ENCODE data around the gene ABRACL. TPM values are rescaled to one million over a fixed set of nuclear protein-coding genes. Genes with fewer than 3 reads are reported as not detected.

The ABRACL gene
- total RNA-seq, 4 donors from 2014 or later = 33.3 to 75.1 (median 42.5) TPM

DNA sequence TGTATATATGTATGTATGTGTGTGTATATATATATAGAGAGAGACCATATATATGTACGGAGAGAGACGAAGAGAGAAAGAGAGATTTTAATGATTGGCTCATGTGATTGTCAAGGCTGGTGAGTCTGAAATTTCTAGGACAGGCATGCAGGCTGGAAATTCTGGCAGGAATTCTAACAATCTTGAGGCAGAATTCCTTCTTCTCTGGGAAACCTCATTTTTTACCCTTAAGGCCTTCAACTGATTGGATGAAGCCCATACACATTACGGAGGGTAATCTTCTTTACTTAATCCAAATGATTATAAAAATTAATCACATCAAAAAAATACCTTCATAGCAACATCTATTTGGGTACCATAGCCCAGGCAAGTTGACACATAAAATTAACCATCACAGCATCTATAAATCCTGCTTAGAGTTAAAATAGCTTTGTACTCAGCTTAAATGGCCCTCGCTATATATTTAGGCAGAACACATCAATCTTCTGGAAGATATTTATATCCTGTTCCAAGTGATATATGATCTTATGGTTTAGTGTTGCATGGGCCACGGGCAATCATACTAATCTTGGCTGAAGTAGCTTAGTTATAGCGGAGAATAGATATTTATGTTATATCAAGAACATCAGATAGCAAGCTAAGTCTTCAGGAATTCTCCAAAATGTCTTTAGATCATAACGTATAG, 36.6 kb downstream of the ABRACL start:
- Histone ChIP-seq H3K4me1 (no peaks in the 10 kb centered on the region), H3K9me3 (no peaks in the 10 kb centered on the region), H3K27ac (no peak overlapping the region), H3K27me3 (no peaks in the 10 kb centered on the region), H3K4me3 (no peak overlapping the region), H3K36me3 (no peaks in the 10 kb centered on the region)
- TF ChIP-seq POLR2A (IDR thresholded peaks at IDR 0.05) = no peak
- TF ChIP-seq, protein P1, sequence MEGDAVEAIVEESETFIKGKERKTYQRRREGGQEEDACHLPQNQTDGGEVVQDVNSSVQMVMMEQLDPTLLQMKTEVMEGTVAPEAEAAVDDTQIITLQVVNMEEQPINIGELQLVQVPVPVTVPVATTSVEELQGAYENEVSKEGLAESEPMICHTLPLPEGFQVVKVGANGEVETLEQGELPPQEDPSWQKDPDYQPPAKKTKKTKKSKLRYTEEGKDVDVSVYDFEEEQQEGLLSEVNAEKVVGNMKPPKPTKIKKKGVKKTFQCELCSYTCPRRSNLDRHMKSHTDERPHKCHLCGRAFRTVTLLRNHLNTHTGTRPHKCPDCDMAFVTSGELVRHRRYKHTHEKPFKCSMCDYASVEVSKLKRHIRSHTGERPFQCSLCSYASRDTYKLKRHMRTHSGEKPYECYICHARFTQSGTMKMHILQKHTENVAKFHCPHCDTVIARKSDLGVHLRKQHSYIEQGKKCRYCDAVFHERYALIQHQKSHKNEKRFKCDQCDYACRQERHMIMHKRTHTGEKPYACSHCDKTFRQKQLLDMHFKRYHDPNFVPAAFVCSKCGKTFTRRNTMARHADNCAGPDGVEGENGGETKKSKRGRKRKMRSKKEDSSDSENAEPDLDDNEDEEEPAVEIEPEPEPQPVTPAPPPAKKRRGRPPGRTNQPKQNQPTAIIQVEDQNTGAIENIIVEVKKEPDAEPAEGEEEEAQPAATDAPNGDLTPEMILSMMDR (IDR thresholded peaks at IDR 0.05) = no peak
- no peak for DNase-seq

DNA sequence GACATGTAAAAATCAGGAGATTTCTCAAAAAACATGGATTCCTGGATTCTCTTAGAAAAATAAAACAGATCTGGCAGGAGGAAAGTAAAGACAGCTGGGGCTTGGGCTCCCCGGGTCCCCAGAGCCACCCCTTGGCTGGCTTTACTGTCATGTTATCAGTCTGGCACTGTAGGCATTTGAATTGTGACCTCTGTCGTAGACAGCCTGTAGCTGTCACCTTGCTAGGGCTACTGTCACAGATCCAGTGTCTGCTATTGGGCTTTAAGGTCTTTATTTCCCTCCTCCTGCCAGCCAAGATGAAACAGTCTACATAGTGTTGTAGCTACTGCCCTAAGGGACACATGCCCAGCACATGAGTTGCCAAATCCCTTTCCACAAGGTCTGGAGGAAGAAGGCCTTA, 37.5 kb downstream of the ABRACL start:
- H3K27me3 ChIP-seq = no peaks in the 10 kb centered on the region
- no peaks in the 10 kb centered on the region for H3K4me1 ChIP-seq
- no peaks in the 10 kb centered on the region for H3K9me3 ChIP-seq
- DNase-seq = no peak
- TF ChIP-seq, protein P1 (IDR thresholded peaks at IDR 0.05) = no peak
- TF ChIP-seq POLR2A (IDR thresholded peaks at IDR 0.05) = no peak
- H3K4me3 ChIP-seq = no peak overlapping the region
- H3K27ac ChIP-seq = no peak overlapping the region
- H3K36me3 ChIP-seq = no peaks in the 10 kb centered on the region

DNA sequence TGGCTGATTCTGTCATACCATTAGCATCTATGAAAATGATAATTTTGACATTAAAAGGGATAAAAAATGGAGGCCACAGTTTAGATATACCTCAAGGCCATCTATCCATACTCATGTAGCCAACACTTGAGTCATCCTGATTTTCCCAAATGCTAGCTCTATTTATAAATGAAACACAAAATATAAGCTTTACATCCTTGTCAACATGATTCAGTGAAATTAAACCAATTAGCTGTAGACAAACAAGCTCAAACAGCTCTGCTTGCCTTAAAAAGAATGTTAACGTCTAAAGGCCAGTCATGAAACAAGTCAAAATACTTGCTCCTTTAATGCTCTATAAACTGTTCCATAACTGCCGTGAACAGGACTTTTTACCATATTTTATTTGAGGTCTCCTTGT, 40.3 kb downstream of the ABRACL start:
- H3K27me3 ChIP-seq = no peaks in the 10 kb centered on the region
- H3K36me3 ChIP-seq = no peaks in the 10 kb centered on the region
- H3K27ac ChIP-seq = no peak overlapping the region
- no peak overlapping the region for H3K4me3 ChIP-seq
- no peaks in the 10 kb centered on the region for H3K9me3 ChIP-seq
- TF ChIP-seq, protein P1 (IDR thresholded peaks at IDR 0.05) = no peak
- no peak for TF ChIP-seq POLR2A (IDR thresholded peaks at IDR 0.05)
- no peak for DNase-seq
- H3K4me1 ChIP-seq = no peaks in the 10 kb centered on the region

DNA sequence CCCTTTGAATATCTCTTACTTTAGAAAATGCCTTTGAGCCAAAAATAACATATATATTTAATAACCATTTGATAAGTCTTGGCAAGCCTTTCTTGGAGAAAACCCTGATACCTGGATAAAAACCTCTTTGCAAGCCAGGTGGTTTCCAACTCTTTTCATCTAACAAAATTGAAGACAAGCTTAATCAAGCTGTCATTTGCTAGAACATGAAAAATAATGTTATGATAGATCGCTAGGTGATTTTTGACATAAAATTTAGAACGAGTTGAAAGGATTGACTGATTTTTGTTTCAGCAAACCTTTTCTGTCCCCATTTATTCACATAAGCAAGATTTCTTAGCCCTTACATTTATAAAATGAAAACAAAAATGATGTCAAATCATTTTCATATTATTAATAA, 44.6 kb downstream of the ABRACL start:
- TF ChIP-seq POLR2A (IDR thresholded peaks at IDR 0.05) = no peak
- no peak for DNase-seq
- H3K36me3 ChIP-seq = no peaks in the 10 kb centered on the region
- H3K4me3 ChIP-seq = no peak overlapping the region
- H3K9me3 ChIP-seq = no peaks in the 10 kb centered on the region
- no peak overlapping the region for H3K27ac ChIP-seq
- no peaks in the 10 kb centered on the region for H3K4me1 ChIP-seq
- no peaks in the 10 kb centered on the region for H3K27me3 ChIP-seq

DNA sequence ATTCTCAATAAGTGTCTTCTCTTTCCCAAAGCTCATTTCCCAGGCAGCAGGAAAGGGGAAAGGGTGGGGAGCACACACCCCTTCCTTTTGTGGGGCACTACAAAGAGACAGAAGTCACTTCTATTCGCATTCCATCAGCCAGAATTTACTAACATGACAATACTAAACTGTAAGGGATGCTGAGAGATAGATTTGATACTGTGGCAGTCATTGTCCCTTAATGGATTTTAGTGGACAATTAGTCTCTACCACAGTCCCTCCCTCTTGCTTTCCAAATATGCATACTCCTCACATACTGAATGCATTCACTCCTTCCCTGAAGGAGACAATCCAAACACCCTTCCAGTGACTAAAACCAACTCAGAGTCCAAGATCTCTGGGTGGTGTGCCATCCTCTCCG, 50.5 kb downstream of the ABRACL start:
- Histone ChIP-seq H3K4me3 (no peak overlapping the region), H3K27me3 (no peaks in the 10 kb centered on the region), H3K36me3 (no peaks in the 10 kb centered on the region), H3K27ac (no peak overlapping the region), H3K9me3 (no peaks in the 10 kb centered on the region), H3K4me1 (no peaks in the 10 kb centered on the region)
- TF ChIP-seq, protein P1 (IDR thresholded peaks at IDR 0.05) = no peak
- TF ChIP-seq POLR2A (IDR thresholded peaks at IDR 0.05) = no peak
- no peak for DNase-seq

DNA sequence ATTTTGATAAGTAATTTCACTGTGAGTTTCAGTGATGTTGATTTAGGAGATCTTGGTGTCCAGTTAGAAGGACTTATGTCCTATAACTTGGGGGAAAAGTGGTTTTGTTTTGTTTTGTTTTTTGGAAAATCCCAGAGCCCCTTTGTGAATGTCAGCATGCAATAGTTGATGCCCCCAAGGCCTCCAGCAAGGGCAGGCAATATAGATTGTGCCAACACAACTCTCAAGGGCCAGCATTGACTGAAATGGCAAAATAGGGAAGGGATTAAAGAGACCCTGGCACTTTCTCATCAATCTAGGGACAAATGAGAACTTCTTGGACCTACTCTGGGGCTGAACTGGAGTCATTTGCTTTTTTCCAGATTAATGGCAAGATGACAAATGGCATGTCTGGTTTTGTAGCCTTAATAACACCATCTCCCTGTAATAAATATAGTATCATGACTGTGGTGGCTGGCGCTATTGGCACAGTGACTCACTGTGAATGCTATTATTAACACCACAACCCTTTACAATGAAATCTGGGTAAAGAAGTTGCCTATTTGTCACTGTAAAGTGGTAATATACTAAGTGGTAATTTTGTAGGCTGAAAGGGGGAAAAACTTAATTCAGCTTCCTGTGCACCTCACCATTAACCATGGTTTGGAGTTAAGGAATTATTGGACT, 51.8 kb downstream of the ABRACL start:
- Histone ChIP-seq H3K9me3 (no peaks in the 10 kb centered on the region), H3K36me3 (no peaks in the 10 kb centered on the region), H3K4me1 (no peaks in the 10 kb centered on the region), H3K4me3 (no peak overlapping the region), H3K27me3 (no peaks in the 10 kb centered on the region), H3K27ac (no peak overlapping the region)
- no peak for TF ChIP-seq POLR2A (IDR thresholded peaks at IDR 0.05)
- TF ChIP-seq, protein P1 (IDR thresholded peaks at IDR 0.05) = no peak
- no peak for DNase-seq
